HEK293T (cell line): ENCODE results near the gene TMEM269.

Experiments
- BHLHE40 ChIP-seq: fragments of 450-650 bp; IDR thresholded peaks from 2 replicates; pipeline ENCODE4 v1.6.1; 2016; ENCODE audit warnings: mild to moderate bottlenecking, moderate library complexity, borderline replicate concordance
- ELF4 ChIP-seq: fragments of 450-650 bp; IDR thresholded peaks from 2 replicates; pipeline ENCODE4 v1.6.1; 2017; ENCODE audit warnings: antibody characterized with exemption
- FOXA1 ChIP-seq: fragments of 450-650 bp; IDR thresholded peaks from 2 replicates; pipeline ENCODE4 v1.6.1; 2016; ENCODE audit warnings: mild to moderate bottlenecking
- FOXK2 ChIP-seq: fragments of 450-650 bp; IDR thresholded peaks from 2 replicates; pipeline ENCODE4 v1.6.1; 2016; ENCODE audit warnings: mild to moderate bottlenecking
- FOXM1 ChIP-seq: fragments of 450-650 bp; IDR thresholded peaks from 2 replicates; pipeline ENCODE4 v1.6.1; 2017; ENCODE audit warnings: mild to moderate bottlenecking, borderline replicate concordance
- HDGF ChIP-seq: fragments of 450-650 bp; IDR thresholded peaks from 2 replicates; pipeline ENCODE4 v1.6.1; 2017; ENCODE audit warnings: antibody characterized with exemption, borderline replicate concordance
- LEF1 ChIP-seq: fragments of 450-650 bp; IDR thresholded peaks from 2 replicates; pipeline ENCODE4 v1.6.1; 2017; ENCODE audit warnings: mild to moderate bottlenecking, borderline replicate concordance
- SP1 ChIP-seq: fragments of 450-650 bp; IDR thresholded peaks from 2 replicates; pipeline ENCODE4 v1.6.1; 2017
- TARDBP ChIP-seq: fragments of 450-650 bp; IDR thresholded peaks from 2 replicates; pipeline ENCODE4 v1.6.1; 2016

DNA sequence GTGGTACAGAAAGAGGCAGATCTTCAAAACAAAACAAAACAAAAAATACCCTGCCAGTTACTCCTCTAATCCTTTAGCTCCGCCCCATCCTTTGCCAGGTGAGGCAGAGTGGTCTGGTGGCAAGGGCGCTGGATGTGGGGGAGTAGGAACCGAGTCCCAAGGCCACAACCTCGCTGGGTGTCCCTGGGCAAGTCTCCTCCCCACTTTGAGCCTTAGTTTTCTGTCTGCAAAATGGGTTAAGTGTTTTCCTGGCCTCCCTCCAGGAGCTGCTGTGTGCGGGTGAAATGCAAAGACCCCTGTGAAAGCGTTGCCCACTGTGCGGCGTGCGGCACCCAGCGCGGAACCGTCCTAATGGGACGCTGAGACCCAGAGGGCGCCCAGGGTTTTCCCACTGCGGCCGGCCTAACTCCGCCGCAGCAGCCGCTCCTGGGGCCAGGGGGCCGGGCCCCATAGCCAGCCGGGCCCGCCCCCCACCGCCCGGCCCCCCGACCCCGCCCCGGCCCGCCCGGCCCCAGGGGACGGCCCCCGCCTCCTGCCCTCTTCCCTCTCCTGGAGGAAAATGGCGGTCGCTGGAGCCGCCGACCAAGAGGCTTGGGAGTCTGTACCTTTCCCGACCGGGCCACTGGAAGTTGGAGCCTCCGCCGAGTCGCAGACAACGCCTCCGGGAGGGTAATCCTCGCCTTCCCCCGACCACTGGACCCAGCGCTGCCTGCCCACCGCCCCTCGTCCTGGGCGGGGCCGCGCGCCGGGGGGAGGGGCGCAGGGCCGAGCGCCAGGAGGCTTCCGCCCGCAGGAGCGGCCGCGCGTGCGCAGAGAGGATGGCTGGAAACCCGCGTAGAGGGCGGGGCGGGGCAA, 32.0 kb downstream of the TMEM269 start, which contains the start of the genes ERMAP and SVBP:
- TF ChIP-seq FOXM1 (no peak), ELF4 (no peak), HDGF (no peak), FOXA1 (no peak), LEF1 (no peak), TARDBP (no peak), SP1 (no peak), BHLHE40 (no peak), FOXK2 (no peak)
